HAP-1 (cell line): ENCODE results near the gene B3GLCT.

ENCODE experiments used
- DNase-seq, 2 experiments: peaks; one replicate each; pipeline ENCODE4 v3.0.0-alpha.2; 2016 to 2020; ENCODE audit warnings: low spot score in 2 of 2
- H3K27me3 ChIP-seq: fragments of 250-450 bp; sonication (Bioruptor Pico); 2 replicates; pipeline ENCODE4 v1.5.1; 2020; ENCODE audit warnings: low read depth, mild to moderate bottlenecking, moderate library complexity
- H3K36me3 ChIP-seq: fragments of 250-450 bp; sonication (Bioruptor Pico); replicated peaks from 2 replicates; pipeline ENCODE4 v1.5.1; 2020; ENCODE audit warnings: mild to moderate bottlenecking
- H3K4me1 ChIP-seq: fragments of 250-450 bp; sonication (Bioruptor Pico); 2 replicates; pipeline ENCODE4 v1.5.1; 2020; ENCODE audit warnings: mild to moderate bottlenecking
- H3K4me3 ChIP-seq: fragments of 250-450 bp; sonication (Bioruptor Pico); 2 replicates; pipeline ENCODE4 v1.5.1; 2020; ENCODE audit warnings: mild to moderate bottlenecking, moderate library complexity
- H3K9me3 ChIP-seq: fragments of 250-450 bp; sonication (Bioruptor Pico); 2 replicates; pipeline ENCODE4 v1.5.1; 2020; ENCODE audit warnings: mild to moderate bottlenecking, moderate library complexity
- in situ Hi-C: fragments of 300-500 bp; cut with MboI; formaldehyde crosslinking; loops from 3 replicates; pipeline ENCODE4 v1.14.3; 2020; ENCODE audit warnings: low sequenced_read_pairs, inconsistent platforms, mixed read lengths

Gene B3GLCT

DNA sequence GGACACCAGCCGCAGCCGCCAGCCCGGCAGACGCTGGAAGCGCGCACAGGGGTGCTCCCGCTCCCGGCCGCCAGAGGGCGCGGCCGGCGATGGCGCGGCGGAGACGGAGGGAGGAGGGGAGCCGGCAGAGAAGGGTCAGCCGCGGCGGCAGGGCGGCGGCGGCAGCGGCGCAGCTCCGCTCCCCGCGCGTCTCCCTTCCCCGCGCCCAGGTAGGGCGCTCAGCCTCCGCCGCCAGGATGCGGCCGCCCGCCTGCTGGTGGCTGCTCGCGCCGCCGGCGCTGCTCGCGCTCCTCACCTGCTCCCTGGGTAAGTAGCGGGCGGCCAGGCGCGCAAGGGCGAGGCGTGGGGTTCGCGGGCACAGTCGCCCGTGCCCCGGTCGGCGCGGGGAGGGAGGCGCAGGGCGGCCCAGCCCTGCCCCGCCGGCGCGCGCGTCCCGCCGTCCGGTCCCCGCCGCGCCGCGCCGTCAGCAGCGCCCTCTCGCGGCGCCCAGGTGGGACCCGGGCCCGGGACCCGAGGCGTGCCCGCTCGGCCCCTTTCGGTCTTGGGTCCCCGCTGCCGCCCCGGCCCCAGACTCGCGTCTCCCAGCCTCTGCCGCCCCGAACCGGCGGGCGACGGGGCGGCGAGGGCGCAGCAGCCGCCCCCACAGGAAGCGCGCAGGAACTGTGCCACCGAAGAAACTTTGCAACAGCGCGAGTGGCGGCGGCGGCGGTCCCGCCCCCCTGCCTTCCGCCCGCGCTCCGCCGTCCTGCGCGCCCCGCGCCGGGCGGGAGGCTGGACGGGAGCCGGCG lies at the start of gene B3GLCT:
B3GLCT (plus strand) TSS at position 127 of the 788 bp plus-strand sequence; CDS start at position 237, 110 bp downstream.
- Histone ChIP-seq H3K4me1 (peaks cover 6% of the 10 kb centered on the region), H3K9me3 (no peaks in the 10 kb centered on the region), H3K36me3 (no peaks in the 10 kb centered on the region), H3K4me3 (peak within 1 kb of the TSS; percentile 51), H3K27me3 (no peaks in the 10 kb centered on the region)
- peak; percentile 80 to 83 for DNase-seq
- in situ Hi-C loops: no loop called here

DNA sequence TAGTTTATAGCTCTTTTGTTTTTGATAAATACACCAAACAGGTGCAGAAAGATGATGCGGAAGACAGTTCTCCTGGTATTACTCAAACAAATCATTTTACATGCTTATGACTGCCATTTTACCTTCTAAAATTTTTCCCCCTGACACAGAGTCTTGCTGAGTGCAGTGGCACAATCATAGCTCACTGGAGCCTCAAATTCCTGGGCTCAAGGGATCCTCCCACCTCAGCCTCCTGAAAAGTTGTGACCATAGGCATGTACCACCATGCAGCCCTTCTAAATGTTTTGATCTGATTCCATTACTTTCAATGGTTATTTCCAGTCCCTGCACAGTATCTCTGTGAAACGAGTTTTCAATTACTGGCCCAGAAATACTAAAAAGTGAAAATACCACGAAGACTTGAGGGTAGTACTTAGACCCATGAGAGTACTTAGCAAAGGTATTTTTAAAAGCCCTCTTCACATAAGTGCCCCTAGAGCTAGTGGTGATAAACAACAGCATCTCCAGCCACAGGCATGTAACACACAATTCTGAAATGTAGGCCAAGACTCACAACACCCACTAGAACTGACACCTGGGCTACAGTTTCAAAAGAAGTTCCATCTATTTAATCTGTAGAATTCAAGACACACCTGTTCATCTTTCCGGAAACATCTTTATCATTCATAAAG lies 49.3 kb upstream of the B3GLCT start:
- no peaks in the 10 kb centered on the region for H3K27me3 ChIP-seq
- no peaks in the 10 kb centered on the region for H3K4me1 ChIP-seq
- DNase-seq: no peak
- no peaks in the 10 kb centered on the region for H3K9me3 ChIP-seq
- H3K4me3 ChIP-seq: no peak overlapping the region
- in situ Hi-C loops: no loop called here
- peaks cover 98% of the 10 kb centered on the region for H3K36me3 ChIP-seq

DNA sequence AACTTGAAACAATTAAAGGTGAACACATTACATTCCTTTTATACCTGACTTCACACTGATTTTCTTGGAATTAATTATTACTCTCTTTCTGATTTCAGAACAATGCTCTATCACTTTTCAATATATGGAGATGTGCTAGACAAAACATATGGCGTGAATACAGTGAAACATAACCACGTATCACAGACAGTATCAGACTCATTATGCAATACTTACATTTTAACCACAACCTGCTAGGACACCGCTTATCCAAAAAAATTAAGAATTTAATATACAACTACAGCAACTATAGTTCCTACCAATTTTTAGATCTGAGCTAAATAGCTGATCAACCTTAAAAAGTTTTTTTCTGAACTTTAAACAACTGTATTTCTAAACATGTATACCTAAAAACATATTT lies 47.9 kb upstream of the B3GLCT start:
- H3K4me3 ChIP-seq: no peak overlapping the region
- H3K9me3 ChIP-seq: no peaks in the 10 kb centered on the region
- in situ Hi-C loops: no loop called here
- DNase-seq: no peak
- no peaks in the 10 kb centered on the region for H3K27me3 ChIP-seq
- H3K36me3 ChIP-seq: peaks cover 95% of the 10 kb centered on the region
- H3K4me1 ChIP-seq: no peaks in the 10 kb centered on the region

DNA sequence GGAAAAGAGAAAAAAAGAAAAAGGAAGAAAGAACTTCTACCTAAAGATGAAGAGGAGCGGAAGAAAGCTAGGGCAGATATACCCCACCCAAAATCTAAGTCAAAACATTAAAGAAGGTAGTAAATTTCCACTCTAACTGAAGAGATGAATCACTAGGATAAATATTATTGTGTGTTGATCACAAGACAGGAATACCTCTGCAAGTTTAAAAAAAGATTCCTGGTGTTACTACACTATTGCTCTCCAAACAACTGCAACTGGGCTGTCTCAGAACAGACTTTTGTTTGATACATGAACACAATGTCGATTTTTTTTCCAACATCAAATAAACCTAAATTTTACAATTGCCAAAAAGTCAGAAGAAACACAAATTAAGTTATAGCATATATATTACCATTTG lies 44.8 kb upstream of the B3GLCT start:
- Histone ChIP-seq H3K36me3 (peaks cover 78% of the 10 kb centered on the region), H3K4me3 (no peak overlapping the region), H3K9me3 (no peaks in the 10 kb centered on the region), H3K27me3 (no peaks in the 10 kb centered on the region), H3K4me1 (0 out of 2 replicates have a peak, but pooled peaks cover 3% of the 10 kb centered on the region)
- no peak for DNase-seq
- in situ Hi-C loops: no loop called here

DNA sequence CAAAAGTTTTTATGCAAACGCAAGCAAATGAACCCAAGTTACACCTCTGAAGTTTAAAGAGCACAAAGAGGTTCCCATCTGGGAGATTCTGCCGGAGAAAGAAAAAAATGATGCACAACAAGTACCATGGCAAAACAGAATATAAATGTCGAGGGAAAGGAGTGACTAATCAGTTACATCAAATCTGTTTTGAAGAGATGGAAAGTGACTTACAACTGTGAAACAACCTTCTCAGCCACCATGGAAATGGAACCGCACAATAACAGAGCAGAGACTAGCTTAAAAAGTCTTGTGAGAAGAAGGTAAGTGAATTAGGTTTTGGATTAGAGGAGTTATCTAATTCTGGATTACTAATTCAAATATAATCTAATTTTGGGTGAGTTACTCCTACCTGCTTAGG lies 40.5 kb upstream of the B3GLCT start:
- Histone ChIP-seq H3K27me3 (no peaks in the 10 kb centered on the region), H3K4me1 (peaks cover 6% of the 10 kb centered on the region; the same call in 1 of the 2 replicates), H3K4me3 (peak overlapping the region; percentile 83), H3K36me3 (peaks cover 34% of the 10 kb centered on the region), H3K9me3 (no peaks in the 10 kb centered on the region)
- in situ Hi-C loops: no loop called here
- no peak for DNase-seq

DNA sequence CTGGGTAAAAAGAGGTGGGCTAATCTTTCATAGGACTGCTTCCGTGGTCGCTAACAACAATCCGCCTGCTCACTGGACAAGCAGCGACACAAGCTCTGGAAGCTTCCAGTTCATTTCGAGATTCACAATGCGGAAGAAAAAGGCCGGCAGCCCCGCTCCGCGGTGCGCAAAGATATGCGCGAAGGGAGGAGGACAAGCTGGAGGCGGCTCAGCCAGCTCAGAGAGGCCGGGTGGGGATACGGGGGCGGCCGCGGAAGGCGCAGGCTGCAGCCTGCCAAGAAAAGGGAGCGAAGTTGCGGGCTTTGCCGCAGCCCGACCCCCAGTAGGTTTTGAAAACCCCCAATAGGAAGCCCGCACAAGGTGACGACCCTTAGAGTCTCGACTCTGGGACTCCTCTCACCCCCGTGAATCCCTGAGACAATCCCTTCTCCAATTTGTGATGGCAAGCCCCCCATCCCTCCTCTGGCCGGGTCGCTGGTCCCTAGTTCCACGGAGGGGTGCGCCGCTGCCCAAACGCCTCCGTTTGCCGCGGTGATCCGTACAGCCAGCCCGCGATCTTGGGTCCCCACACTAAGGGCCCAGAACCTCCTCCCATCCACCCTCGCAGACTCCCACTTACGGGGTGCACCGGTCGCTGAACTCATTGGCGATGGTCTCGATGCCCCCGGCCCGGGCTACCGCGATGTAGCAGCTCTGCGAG lies 38.8 kb upstream of the B3GLCT start:
- DNase-seq: peak; percentile 44 to 71
- Histone ChIP-seq H3K4me3 (peak overlapping the region; percentile 83), H3K27me3 (no peaks in the 10 kb centered on the region), H3K36me3 (peaks cover 17% of the 10 kb centered on the region), H3K9me3 (no peaks in the 10 kb centered on the region), H3K4me1 (peaks cover 6% of the 10 kb centered on the region; the same call in 1 of the 2 replicates)
- in situ Hi-C loops: no loop called here

DNA sequence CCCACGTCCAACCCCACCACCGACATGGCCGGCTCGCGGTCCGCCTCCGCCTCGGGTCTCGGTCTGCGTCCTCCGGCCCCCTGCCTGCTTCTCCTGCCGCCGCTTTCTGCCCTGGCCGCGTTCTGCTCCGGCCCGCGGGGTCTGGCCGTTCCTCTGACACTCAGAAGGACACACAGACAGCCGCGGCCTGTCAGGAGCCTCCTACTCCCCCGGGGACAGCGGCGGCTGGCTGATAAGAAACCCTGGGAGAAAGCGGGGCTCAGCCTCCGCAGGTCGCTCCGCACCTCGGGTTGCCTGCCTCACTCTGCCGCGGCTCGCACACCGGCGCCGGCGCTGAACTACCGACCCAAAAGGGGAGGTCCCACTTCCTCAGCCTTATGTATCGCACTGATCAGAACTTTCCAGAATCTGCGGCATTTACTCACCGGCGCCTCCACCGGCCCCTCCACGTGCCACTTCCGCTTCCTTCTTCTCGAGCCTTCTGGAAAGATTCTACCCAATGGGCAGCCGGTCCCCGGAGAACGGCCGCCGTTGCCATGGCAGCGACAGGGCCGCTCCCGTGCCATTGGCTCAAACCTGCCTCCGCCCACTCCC lies 38.1 kb upstream of the B3GLCT start, which contains the start of gene HSPH1:
HSPH1 (minus strand) TSS at position 348 of the 594 bp plus-strand sequence; CDS start at position 26, 322 bp downstream.
- peak; percentile 92 to 98 for DNase-seq
- H3K4me1 ChIP-seq: peaks cover 6% of the 10 kb centered on the region; the same call in 1 of the 2 replicates
- no peaks in the 10 kb centered on the region for H3K27me3 ChIP-seq
- H3K36me3 ChIP-seq: peaks cover 14% of the 10 kb centered on the region
- H3K9me3 ChIP-seq: no peaks in the 10 kb centered on the region
- in situ Hi-C loops: no loop called here
- H3K4me3 ChIP-seq: peak within 1 kb of the TSS; percentile 83

DNA sequence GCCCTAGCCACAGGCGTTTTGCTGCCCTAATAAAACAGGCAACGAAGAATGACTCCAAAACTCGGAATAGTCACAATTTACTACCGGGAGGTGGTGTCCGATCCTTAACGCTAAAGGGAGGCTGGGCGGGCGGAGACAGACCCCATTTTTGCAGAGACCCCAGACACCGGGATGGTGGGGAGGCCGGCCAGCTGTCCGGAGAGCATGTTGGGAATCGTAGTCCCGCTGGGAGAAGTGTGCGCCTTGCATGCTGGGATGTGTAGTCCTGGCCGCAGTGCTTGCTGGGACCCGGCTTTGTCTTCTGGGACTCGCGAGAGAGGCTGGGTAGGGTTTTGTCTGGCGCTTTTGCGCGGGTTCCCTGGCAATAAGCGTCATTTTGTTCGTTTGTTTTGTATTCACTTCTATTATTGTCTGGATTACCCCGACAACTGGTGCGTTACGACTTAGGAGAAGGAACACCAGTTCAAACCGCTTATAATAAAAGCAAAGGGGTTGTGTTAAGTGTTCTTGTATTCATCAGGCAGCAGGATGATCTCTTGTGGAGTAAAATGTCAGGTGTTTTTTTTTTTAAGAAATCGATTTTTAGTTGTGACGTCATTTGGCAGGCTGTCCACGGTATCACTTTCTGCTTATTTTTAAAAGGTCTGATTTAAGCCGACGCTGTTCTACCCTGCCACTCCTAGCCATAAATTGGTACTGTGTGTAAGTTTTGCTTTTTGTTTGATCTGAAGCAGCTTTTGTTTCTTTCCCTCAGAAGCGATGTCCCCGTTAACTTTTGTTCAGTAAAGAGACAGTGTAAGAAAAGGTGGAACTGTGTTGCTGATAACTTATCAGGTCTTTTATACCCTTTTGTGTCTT lies 37.4 kb upstream of the B3GLCT start:
- Histone ChIP-seq H3K36me3 (peaks cover 8% of the 10 kb centered on the region), H3K4me3 (peak overlapping the region; percentile 83), H3K4me1 (peaks cover 6% of the 10 kb centered on the region; the same call in 1 of the 2 replicates), H3K27me3 (no peaks in the 10 kb centered on the region), H3K9me3 (no peaks in the 10 kb centered on the region)
- in situ Hi-C loops: no loop called here
- peak; percentile 97 for DNase-seq

DNA sequence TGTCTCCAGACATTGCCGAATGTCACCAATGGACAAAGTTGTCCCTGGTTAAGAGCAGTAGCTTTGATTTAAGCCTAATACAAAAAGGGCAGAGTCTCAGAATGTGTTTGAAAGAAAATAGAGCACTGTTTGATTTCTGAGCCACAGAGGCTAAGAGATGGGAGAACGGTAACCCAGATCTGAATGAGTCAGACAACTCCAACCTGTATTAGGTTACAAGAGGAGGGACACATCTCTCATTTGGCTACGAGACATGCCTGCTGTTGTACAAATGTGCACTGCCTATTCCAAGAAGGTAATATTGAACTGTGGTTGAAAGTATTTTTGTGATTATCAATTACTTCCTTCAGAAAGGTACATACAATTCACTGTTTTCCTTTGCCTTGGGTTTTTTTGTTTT lies 33.2 kb upstream of the B3GLCT start:
- H3K36me3 ChIP-seq: no peaks in the 10 kb centered on the region
- peaks cover 3% of the 10 kb centered on the region for H3K4me1 ChIP-seq
- in situ Hi-C loops: no loop called here
- DNase-seq: no peak
- no peaks in the 10 kb centered on the region for H3K27me3 ChIP-seq
- H3K9me3 ChIP-seq: no peaks in the 10 kb centered on the region
- H3K4me3 ChIP-seq: no peak overlapping the region

DNA sequence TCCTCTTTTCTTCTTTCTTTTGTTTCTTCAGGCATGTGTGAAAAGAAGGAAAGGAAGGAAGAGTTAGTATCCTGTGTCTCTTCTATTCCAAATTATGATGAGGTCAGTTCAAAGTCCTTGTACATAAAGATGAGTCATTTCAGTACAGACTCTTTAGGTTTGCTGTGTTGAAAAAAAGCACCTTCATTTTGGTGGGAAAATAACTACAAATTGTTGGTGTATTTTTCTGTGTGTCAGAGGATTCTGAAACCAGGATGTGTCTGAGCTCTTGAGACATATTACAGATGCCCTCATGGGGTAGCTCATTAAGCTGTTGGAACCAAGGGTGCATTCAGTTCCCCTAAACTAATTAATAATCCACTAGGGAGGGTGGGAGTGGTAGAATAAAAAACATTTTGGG lies 32.3 kb upstream of the B3GLCT start:
- H3K9me3 ChIP-seq: no peaks in the 10 kb centered on the region
- no peak overlapping the region for H3K4me3 ChIP-seq
- in situ Hi-C loops: no loop called here
- H3K36me3 ChIP-seq: no peaks in the 10 kb centered on the region
- H3K4me1 ChIP-seq: peaks cover 6% of the 10 kb centered on the region
- H3K27me3 ChIP-seq: no peaks in the 10 kb centered on the region
- DNase-seq: no peak

DNA sequence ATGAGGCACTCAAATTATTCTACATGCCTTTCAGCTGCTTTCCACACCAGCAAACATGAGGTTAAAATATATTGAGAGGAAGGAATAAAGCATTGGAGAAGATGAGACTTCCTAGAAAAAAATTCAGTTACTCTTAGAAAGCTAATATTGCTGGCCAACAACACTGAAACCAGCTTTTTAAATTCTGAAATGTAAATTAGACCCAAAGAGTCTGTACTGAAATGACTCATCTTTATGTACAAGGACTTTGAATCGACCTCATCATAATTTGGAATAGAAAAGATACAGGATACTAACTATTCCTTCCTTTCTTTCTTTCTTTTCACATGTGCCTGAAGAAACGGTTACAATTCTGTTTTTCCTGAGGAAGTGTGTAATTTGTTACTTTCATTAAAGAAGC lies 31.6 kb upstream of the B3GLCT start:
- H3K36me3 ChIP-seq: no peaks in the 10 kb centered on the region
- in situ Hi-C loops: no loop called here

DNA sequence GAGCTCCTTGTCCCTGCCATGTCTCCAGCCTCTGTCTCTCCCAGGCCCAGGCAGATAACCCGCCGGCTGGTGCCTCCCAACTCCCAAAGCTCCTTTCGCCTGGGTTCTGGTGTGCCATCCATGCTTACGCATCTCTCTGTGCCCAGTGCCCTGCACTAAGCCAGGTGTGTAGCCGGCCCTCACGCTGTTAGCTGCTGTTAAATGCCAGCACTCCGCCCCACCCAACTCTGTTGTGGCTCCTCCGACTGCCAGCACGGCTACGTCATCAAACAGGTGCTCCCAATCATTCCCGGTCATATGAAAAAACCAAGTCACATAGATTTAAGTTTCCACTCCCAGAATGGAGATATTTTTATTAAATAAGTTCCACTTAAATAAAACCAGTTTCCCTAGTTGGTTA lies 31.0 kb upstream of the B3GLCT start:
- Histone ChIP-seq H3K4me1 (peaks cover 3% of the 10 kb centered on the region), H3K4me3 (no peak overlapping the region), H3K9me3 (no peaks in the 10 kb centered on the region), H3K27me3 (no peaks in the 10 kb centered on the region), H3K36me3 (no peaks in the 10 kb centered on the region)
- DNase-seq: no peak
- in situ Hi-C loops: no loop called here

More for the DNA sequence above, 31.6 kb upstream of the B3GLCT start:
- Histone ChIP-seq H3K4me3 (no peak overlapping the region), H3K9me3 (no peaks in the 10 kb centered on the region), H3K4me1 (peaks cover 3% of the 10 kb centered on the region), H3K27me3 (no peaks in the 10 kb centered on the region)
- no peak for DNase-seq

DNA sequence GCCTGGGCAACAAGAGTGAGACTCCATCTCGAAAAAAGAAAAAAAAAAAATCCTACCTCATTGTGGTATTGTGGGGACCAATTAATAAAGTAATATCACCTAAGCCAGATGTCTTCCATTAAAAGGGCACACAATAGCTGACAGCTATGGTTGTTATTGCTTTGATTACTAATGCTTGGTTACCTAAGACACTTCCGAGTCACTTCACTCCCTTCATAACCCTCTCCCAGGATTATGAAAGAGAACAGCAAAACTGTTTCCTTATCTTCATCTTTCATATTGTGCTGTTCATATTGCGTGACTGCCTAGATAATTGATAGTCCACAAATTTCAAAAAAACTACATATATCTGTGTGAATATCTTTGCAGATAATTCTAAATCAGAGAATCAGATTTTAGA lies 27.8 kb upstream of the B3GLCT start:
- H3K4me1 ChIP-seq: peaks cover 5% of the 10 kb centered on the region
- in situ Hi-C loops: no loop called here
- H3K27me3 ChIP-seq: no peaks in the 10 kb centered on the region
- DNase-seq: no peak
- H3K9me3 ChIP-seq: no peaks in the 10 kb centered on the region
- H3K4me3 ChIP-seq: no peak overlapping the region
- H3K36me3 ChIP-seq: no peaks in the 10 kb centered on the region
